T-helper 1 cell treated with Interleukin-12 subunit alpha and Interleukin-12 subunit beta and Interleukin-4 antibody, amounts not matched to agents 30 μg/mL and 1 μg/mL, for 36 hours (primary cell): ENCODE data around the gene PLIN5.

Experiments used
- H3K27ac Mint-ChIP-seq: one replicate; pipeline ENCODE4 v1.8.0; 2021; ENCODE audit warnings: mild to moderate bottlenecking, mixed read lengths
- H3K27me3 Mint-ChIP-seq: one replicate; pipeline ENCODE4 v1.8.0; 2021; ENCODE audit warnings: low read depth, mixed read lengths
- H3K36me3 Mint-ChIP-seq: one replicate; pipeline ENCODE4 v1.8.0; 2021; ENCODE audit warnings: low read depth, mixed read lengths
- H3K4me1 Mint-ChIP-seq: one replicate; pipeline ENCODE4 v1.8.0; 2021; ENCODE audit warnings: low read depth, mixed read lengths
- H3K4me3 Mint-ChIP-seq: one replicate; pipeline ENCODE4 v1.8.0; 2021; ENCODE audit warnings: mild to moderate bottlenecking, moderate library complexity, mixed read lengths
- H3K9me3 Mint-ChIP-seq: one replicate; pipeline ENCODE4 v1.8.0; 2021; ENCODE audit warnings: mixed read lengths

Gene PLIN5, protein sequence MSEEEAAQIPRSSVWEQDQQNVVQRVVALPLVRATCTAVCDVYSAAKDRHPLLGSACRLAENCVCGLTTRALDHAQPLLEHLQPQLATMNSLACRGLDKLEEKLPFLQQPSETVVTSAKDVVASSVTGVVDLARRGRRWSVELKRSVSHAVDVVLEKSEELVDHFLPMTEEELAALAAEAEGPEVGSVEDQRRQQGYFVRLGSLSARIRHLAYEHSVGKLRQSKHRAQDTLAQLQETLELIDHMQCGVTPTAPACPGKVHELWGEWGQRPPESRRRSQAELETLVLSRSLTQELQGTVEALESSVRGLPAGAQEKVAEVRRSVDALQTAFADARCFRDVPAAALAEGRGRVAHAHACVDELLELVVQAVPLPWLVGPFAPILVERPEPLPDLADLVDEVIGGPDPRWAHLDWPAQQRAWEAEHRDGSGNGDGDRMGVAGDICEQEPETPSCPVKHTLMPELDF

GRCh38 chr19:4534836-4535658 is at the start of gene PLIN5:
PLIN5 (minus strand) TSS chr19:4535224; CDS start chr19:4534074, 1,150 bp downstream.
- Mint-ChIP-seq H3K4me3 (no peak within 1 kb of the TSS), H3K27me3 (peaks cover 16% of the 10 kb centered on the region)

GRCh38 chr19:4583961-4584669 is 49.1 kb upstream of the PLIN5 start:
- H3K27me3 Mint-ChIP-seq, result peaks cover 50% of the 10 kb centered on the region
- H3K4me3 Mint-ChIP-seq, result no peak overlapping the region
- H3K9me3 Mint-ChIP-seq, result no peaks in the 10 kb centered on the region
- H3K4me1 Mint-ChIP-seq, result peaks cover 5% of the 10 kb centered on the region
- H3K36me3 Mint-ChIP-seq, result no peaks in the 10 kb centered on the region
- no peak overlapping the region for H3K27ac Mint-ChIP-seq

More at GRCh38 chr19:4534836-4535658, at the start of gene PLIN5:
- no peaks in the 10 kb centered on the region for H3K9me3 Mint-ChIP-seq
- no peak within 1 kb of the TSS for H3K27ac Mint-ChIP-seq
- peaks cover 5% of the 10 kb centered on the region for H3K4me1 Mint-ChIP-seq
- no peaks in the 10 kb centered on the region for H3K36me3 Mint-ChIP-seq

DNA sequence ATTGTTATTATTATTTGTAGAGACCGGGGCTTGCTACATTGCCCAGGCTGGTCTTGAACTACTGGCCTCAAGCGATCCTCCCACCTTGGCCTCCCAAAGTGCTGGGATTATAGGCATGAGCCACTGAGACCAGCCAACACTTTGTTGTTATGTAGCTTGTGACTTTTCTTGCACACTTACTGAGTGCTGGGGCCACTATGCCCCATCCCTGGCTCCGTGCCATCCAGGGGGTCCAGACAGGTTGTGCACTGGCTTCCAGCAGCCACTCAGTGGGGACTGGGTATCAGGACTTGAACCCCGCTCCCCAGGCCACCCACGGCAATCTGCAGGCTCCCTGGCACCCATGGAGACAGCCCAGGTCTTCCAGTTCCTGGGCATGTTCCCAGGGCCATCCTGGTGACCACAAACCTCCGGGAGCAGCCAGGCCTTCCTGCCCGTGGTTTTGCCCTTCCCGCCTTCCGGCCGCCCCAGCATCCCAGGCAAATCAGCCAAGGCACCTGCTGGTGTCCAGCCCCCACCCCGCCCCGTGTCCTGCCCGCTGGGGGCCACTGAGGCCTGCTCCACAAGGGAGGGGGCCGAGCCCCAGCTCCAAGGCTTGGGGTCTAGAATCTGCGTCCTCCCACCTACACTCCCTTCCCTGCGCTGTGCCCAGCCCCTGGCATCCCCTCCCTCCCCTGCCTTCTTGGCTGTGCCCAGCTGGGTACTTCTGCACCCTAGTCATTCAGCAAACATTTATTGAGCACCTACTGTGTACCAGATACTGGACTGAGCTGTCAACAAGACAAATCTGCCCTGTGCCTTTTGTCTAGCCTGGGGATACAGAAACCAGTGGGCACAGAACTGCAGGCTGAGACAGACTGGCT is 48.2 kb upstream of the PLIN5 start:
- Mint-ChIP-seq H3K27ac (no peak overlapping the region), H3K27me3 (peaks cover 55% of the 10 kb centered on the region), H3K4me1 (peaks cover 5% of the 10 kb centered on the region), H3K9me3 (no peaks in the 10 kb centered on the region), H3K36me3 (no peaks in the 10 kb centered on the region), H3K4me3 (no peak overlapping the region)

- Mint-ChIP-seq H3K9me3 (no peaks in the 10 kb centered on the region), H3K27me3 (peaks cover 50% of the 10 kb centered on the region), H3K36me3 (no peaks in the 10 kb centered on the region), H3K4me1 (peaks cover 5% of the 10 kb centered on the region), H3K27ac (no peak overlapping the region), H3K4me3 (no peak overlapping the region)
Measured at GRCh38 chr19:4581666-4582553, 46.9 kb upstream of the PLIN5 start.

DNA sequence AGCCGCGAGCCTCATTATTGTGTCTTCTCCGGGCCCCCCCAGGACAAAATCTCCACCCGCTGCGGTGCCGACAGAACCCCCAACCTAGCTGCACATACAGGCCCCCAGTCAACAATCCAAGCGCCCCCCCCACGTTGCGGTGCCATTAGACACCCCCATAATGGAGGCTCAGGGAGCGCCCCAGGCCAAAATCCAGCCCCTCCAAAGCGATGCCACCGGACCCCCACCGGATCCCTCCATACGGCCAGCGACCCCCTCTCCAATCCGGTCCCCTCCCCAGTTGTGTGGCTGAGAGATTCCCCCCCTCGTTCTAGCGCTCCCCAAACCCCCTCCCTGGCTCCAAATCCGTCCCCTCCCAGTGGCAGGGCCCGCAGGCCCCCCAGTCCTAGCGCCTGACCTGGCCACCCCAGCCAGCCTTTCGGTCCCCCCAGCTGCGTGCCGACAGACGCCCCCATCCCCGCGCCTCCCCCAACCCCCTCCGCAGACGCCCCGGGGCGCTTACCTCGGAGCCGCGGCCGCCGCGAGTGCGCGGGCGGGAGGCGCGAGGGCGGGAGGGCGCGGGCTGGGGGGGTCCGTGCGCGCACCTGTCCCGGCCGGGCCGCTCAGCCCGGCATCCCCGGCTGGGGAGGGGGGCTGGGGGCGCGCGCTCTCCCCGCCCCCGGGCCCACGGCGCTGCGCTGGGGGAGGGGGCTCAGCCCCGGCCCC is 46.1 kb upstream of the PLIN5 start:
- H3K27me3 Mint-ChIP-seq, result peaks cover 54% of the 10 kb centered on the region
- H3K4me1 Mint-ChIP-seq, result peaks cover 5% of the 10 kb centered on the region
- H3K4me3 Mint-ChIP-seq, result no peak overlapping the region
- no peaks in the 10 kb centered on the region for H3K9me3 Mint-ChIP-seq
- H3K27ac Mint-ChIP-seq, result no peak overlapping the region
- H3K36me3 Mint-ChIP-seq, result no peaks in the 10 kb centered on the region

DNA sequence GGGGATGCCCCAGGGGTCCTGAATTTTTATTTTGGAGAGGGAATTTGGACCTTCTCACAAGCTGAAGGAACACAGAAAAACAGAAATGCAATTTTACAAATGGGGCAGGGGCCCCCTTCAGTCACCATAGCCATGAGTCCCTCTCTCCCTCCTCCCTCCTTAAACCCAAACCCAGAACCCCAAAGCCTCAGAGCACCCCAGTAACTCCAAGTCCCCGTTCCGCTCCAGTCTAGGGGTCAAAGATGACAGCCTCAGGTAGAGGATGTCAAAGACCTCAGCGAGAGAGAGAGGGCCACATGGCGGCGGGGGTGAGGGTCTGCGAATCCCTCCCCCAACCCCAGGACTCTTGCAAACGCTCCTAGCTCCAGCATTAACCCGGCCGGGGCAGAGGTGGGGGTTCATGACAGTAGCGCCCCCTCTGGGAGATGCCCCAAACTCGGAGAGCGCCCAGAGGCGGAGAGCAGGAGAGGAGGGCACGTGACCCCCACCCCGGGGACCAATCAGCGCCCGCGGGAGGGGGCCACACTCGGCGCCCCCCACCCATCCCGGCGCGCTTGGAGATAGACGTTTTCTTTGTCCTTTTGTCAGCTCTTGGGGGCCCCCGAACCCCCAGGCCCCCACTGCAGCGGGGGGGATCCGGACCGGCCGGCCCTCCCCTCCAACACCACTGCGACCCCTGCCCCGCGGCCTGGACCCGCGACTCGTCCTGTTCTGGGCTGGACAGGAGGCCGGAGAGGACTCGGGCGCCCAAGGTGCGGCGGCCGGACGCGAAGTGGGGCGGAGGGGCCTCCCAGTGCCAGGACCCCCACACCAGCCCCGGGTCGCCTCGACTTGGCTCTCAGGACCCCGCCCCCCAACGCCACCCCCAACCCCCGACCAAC is 45.2 kb upstream of the PLIN5 start:
- H3K36me3 Mint-ChIP-seq, result no peaks in the 10 kb centered on the region
- peaks cover 52% of the 10 kb centered on the region for H3K27me3 Mint-ChIP-seq
- H3K27ac Mint-ChIP-seq, result no peak overlapping the region
- no peaks in the 10 kb centered on the region for H3K9me3 Mint-ChIP-seq
- no peak overlapping the region for H3K4me3 Mint-ChIP-seq
- H3K4me1 Mint-ChIP-seq, result peaks cover 5% of the 10 kb centered on the region

DNA sequence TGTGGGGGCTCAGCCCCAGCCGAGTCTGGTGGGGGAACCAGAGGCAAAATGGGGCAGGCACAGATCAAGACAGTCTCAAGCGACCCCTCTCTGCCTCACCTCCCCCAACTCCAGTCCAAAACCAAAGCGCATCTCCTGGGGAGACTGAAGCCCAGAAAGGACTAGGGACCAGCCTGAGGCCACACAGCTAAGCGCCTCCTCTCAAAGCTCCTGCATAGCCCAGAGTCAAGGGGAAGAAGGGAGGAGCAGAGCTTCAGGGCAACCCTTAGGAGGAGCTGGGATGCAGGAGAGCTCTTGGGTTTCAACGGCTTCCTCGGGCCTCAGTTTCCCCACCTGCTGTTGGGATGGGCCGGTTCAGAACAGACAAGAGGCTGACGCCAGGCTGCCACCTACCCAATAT is 44.4 kb upstream of the PLIN5 start:
- peaks cover 49% of the 10 kb centered on the region for H3K27me3 Mint-ChIP-seq
- no peak overlapping the region for H3K27ac Mint-ChIP-seq
- H3K4me1 Mint-ChIP-seq, result peaks cover 5% of the 10 kb centered on the region
- H3K36me3 Mint-ChIP-seq, result no peaks in the 10 kb centered on the region
- no peaks in the 10 kb centered on the region for H3K9me3 Mint-ChIP-seq
- no peak overlapping the region for H3K4me3 Mint-ChIP-seq

DNA sequence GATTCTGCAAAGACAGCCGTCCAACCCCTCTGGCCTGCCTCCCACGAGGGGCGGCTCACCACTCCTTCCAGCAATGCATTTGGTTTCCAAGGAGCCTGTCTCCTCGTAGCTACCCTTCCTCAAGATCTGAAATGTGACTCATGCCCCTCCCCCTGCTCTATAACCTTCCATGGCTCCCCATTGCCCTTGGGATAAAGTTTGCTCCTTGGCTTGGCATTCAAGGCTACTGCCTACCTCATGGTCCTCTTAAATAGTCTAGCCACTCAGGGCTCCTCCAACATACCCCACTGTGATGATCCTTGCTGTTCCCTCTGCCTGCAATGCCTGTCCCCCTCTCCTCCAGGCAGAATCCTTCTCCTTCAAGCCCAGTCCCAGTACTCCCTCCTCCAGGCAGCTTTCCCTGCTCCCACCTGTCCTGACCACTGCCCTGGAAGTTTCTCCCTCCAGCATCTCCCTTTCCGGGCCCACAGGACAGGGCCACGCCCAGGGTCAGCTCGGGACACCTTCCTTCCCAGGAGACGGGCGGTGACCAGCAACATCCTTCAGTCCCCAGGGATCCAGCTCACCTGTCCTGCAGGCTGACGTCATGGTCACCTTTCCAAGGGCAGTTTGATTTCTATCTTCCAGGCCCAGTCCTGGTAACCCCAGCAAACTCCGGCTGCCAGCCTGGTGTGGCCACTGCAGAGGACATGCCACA is 43.7 kb upstream of the PLIN5 start:
- no peak overlapping the region for H3K4me3 Mint-ChIP-seq
- H3K4me1 Mint-ChIP-seq, result peaks cover 5% of the 10 kb centered on the region
- H3K9me3 Mint-ChIP-seq, result no peaks in the 10 kb centered on the region
- peaks cover 49% of the 10 kb centered on the region for H3K27me3 Mint-ChIP-seq
- H3K27ac Mint-ChIP-seq, result no peak overlapping the region
- no peaks in the 10 kb centered on the region for H3K36me3 Mint-ChIP-seq

DNA sequence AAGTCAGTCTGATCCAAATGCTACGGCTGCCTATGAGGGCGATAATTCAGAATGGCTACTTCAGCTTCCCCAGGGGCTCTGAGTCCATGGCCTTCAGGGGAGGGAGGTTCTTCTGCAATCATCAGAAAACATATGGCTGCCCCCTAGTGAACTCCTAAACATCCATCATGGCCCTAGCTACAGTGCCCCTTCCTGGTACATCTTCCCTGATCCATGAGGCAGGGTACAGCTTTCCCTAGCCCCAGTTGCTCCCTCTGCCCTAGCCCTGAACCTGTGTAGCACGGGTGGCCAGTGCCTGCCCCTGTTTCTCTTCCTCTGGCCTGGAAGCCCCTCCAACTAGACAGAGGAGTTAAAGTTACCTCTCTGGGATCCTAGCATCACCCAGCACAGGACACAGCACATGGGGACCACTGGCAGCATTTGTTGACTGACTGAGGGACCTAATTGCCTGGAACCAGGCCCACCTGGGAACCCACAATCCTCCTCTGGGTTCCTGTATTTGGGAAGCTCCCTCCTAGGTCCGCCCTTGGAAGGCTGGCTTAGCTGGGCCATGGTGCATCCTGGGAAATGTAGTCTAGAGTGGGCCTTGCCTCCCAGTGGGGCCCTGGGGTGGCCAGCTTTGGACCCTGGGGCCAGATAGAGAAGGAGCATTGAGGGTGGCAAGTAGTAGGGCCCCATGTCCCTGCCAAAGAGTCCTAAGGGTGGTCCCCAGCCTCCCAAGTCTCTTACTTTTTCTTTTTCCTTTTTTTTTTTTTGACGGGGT is 42.2 kb upstream of the PLIN5 start:
- peaks cover 39% of the 10 kb centered on the region for H3K27me3 Mint-ChIP-seq
- no peaks in the 10 kb centered on the region for H3K36me3 Mint-ChIP-seq
- peaks cover 2% of the 10 kb centered on the region for H3K4me1 Mint-ChIP-seq
- no peak overlapping the region for H3K27ac Mint-ChIP-seq
- no peak overlapping the region for H3K4me3 Mint-ChIP-seq
- no peaks in the 10 kb centered on the region for H3K9me3 Mint-ChIP-seq

GRCh38 chr19:4576016-4576933 is 41.3 kb upstream of the PLIN5 start:
- Mint-ChIP-seq H3K27ac (no peak overlapping the region), H3K27me3 (peaks cover 33% of the 10 kb centered on the region), H3K9me3 (no peaks in the 10 kb centered on the region), H3K4me3 (no peak overlapping the region), H3K4me1 (no peaks in the 10 kb centered on the region), H3K36me3 (no peaks in the 10 kb centered on the region)
